Activated naive CD8-positive, alpha-beta T cell treated with anti-CD3 and anti-CD28 coated beads, Interleukin-2, amount 10 ng/mL, durations not matched to agents 7 days and 5 days (primary cell): ENCODE data around the gene PLEKHA5. TPM values are rescaled to one million over a fixed set of nuclear protein-coding genes. Genes with fewer than 3 reads are reported as not detected.

Source experiments
- ATAC-seq: fragments of 150-1000 bp; cut with Tn5 transposase; one replicate; pipeline ENCODE4 v1.10.0; 2021; ENCODE audit warnings: low read depth, moderate library complexity
- POLR2A ChIA-PET: fragments of 350-600 bp; sonication (Branson Sonifier 250); formaldehyde crosslinking; loops from one replicate; lab custom pipeline; 2021; ENCODE audit warnings: antibody characterized with exemption; lab: Charles Lee
- DNase-seq: peaks from one replicate; pipeline ENCODE4 v3.0.0; 2021
- H3K27ac Mint-ChIP-seq: one replicate; pipeline ENCODE4 v1.8.0; 2022; ENCODE audit warnings: mild to moderate bottlenecking, mixed read lengths
- H3K27me3 Mint-ChIP-seq: one replicate; pipeline ENCODE4 v1.8.0; 2022; ENCODE audit warnings: mild to moderate bottlenecking, moderate library complexity, mixed read lengths
- H3K36me3 Mint-ChIP-seq: one replicate; pipeline ENCODE4 v1.8.0; 2021; ENCODE audit warnings: mild to moderate bottlenecking, mixed read lengths
- H3K4me1 Mint-ChIP-seq: one replicate; pipeline ENCODE4 v1.8.0; 2021; ENCODE audit warnings: mixed read lengths
- H3K4me3 Mint-ChIP-seq: one replicate; pipeline ENCODE4 v1.8.0; 2022; ENCODE audit warnings: mild to moderate bottlenecking, moderate library complexity, mixed read lengths
- H3K9me3 Mint-ChIP-seq: one replicate; pipeline ENCODE4 v1.8.0; 2021; ENCODE audit warnings: mixed read lengths
- total RNA-seq, 2 experiments: library from RNA; stranded (reverse); gene quantifications; one replicate each; pipeline ENCODE4 v1.2.3, GENCODE V29; 2021

Gene PLEKHA5
- total RNA-seq, 2 experiments from 2014 or later: 4.4 to 5.5 TPM

GRCh38 chr12:19239616-19240234 is 110.2 kb downstream of the PLEKHA5 start:
- POLR2A ChIA-PET: no interaction called here
- H3K9me3 Mint-ChIP-seq: no peaks in the 10 kb centered on the region
- ATAC-seq (no peak), DNase-seq (no peak)
- no peak overlapping the region for H3K27ac Mint-ChIP-seq
- no peak overlapping the region for H3K4me3 Mint-ChIP-seq
- no peaks in the 10 kb centered on the region for H3K36me3 Mint-ChIP-seq
- H3K27me3 Mint-ChIP-seq: no peaks in the 10 kb centered on the region
- peaks cover 12% of the 10 kb centered on the region for H3K4me1 Mint-ChIP-seq

DNA sequence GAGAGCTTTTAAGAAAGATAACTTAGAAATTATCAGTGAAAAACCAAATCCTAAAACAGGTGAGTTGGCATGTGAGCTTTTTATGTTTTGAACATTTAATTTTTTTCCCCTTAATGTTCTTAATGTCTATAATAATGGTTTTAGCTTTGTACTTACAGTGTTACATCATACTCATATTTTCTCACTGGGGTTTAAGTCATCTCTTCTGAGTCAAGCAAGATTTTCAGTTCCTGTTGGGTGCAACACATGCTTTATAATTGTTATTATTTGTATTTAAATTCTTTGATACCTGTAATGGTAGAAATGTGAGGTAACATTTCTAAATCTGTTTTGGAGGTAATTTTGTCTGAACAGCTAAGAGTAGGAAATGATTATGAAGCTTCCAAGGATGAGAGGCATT is 113.0 kb downstream of the PLEKHA5 start:
- POLR2A ChIA-PET: no interaction called here
- ATAC-seq: no peak
- Mint-ChIP-seq H3K4me3 (no peak overlapping the region), H3K9me3 (no peaks in the 10 kb centered on the region), H3K27ac (no peak overlapping the region), H3K27me3 (no peaks in the 10 kb centered on the region), H3K36me3 (no peaks in the 10 kb centered on the region), H3K4me1 (peaks cover 6% of the 10 kb centered on the region)
- DNase-seq: no peak

GRCh38 chr12:19243551-19243950 is 114.0 kb downstream of the PLEKHA5 start:
- POLR2A ChIA-PET: no interaction called here

DNA sequence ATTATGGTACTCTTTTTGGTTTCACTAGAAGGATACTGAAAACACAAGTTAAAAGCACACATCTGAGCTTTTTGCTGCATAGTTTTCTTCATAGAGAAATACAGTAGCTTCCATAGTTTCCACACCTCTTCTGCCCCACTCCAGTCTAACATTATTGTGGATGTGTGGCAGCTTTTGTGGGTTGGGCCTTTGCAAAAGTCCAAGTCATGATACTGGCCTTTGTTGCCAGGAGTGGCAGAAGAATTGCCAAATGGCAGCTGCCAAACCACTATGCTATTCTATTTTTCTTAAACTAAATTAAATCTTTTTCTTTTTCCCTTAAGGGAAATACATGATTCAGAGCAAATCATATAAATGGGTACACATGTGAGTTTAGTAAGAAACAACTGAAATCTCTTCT is 114.8 kb downstream of the PLEKHA5 start:
- POLR2A ChIA-PET: no interaction called here
- H3K27me3 Mint-ChIP-seq: no peaks in the 10 kb centered on the region
- no peak overlapping the region for H3K27ac Mint-ChIP-seq
- ATAC-seq (no peak), DNase-seq (no peak)
- H3K36me3 Mint-ChIP-seq: no peaks in the 10 kb centered on the region
- H3K9me3 Mint-ChIP-seq: no peaks in the 10 kb centered on the region
- no peak overlapping the region for H3K4me3 Mint-ChIP-seq
- H3K4me1 Mint-ChIP-seq: peaks cover 6% of the 10 kb centered on the region

More at GRCh38 chr12:19243551-19243950, 114.0 kb downstream of the PLEKHA5 start:
- ATAC-seq (no peak), DNase-seq (no peak)
- H3K36me3 Mint-ChIP-seq: no peaks in the 10 kb centered on the region
- no peak overlapping the region for H3K27ac Mint-ChIP-seq
- no peak overlapping the region for H3K4me3 Mint-ChIP-seq
- no peaks in the 10 kb centered on the region for H3K27me3 Mint-ChIP-seq
- H3K9me3 Mint-ChIP-seq: no peaks in the 10 kb centered on the region
- peaks cover 6% of the 10 kb centered on the region for H3K4me1 Mint-ChIP-seq

- Mint-ChIP-seq H3K27ac (no peak overlapping the region), H3K4me3 (no peak overlapping the region), H3K4me1 (peaks cover 6% of the 10 kb centered on the region), H3K27me3 (no peaks in the 10 kb centered on the region), H3K9me3 (no peaks in the 10 kb centered on the region), H3K36me3 (no peaks in the 10 kb centered on the region)
- ATAC-seq: no peak
- POLR2A ChIA-PET: no interaction called here
- DNase-seq: no peak
These were observed 115.6 kb downstream of the PLEKHA5 start for GRCh38 chr12:19245106-19245505.

- Mint-ChIP-seq H3K36me3 (no peaks in the 10 kb centered on the region), H3K4me1 (peaks cover 6% of the 10 kb centered on the region), H3K9me3 (no peaks in the 10 kb centered on the region), H3K27ac (no peak overlapping the region), H3K27me3 (no peaks in the 10 kb centered on the region), H3K4me3 (no peak overlapping the region)
- no peak for ATAC-seq
- POLR2A ChIA-PET: no interaction called here
- no peak for DNase-seq
These were observed 116.1 kb downstream of the PLEKHA5 start for GRCh38 chr12:19245666-19246065.

DNA sequence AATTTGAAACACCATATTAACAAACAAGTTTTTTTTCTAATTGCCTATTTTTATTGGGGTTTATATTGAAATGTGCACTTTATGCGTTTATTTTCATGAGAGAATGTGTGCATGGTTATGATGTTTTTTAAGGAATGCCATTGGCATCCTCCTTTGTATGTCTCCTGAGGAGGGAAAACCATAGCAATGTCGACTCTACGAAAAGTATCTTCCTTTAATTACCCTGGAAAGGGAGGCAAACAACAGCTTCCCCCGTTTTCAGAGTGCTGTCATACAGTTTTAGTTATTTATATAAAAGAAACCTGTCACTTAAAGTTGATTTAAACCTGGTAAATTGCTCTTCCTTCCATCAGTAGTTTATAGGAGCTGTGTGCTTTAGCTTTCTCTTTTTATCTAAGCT is 117.4 kb downstream of the PLEKHA5 start:
- H3K4me3 Mint-ChIP-seq: no peak overlapping the region
- DNase-seq (no peak), ATAC-seq (no peak)
- no peaks in the 10 kb centered on the region for H3K36me3 Mint-ChIP-seq
- peaks cover 6% of the 10 kb centered on the region for H3K4me1 Mint-ChIP-seq
- POLR2A ChIA-PET: no interaction called here
- no peak overlapping the region for H3K27ac Mint-ChIP-seq
- H3K9me3 Mint-ChIP-seq: no peaks in the 10 kb centered on the region
- H3K27me3 Mint-ChIP-seq: no peaks in the 10 kb centered on the region

DNA sequence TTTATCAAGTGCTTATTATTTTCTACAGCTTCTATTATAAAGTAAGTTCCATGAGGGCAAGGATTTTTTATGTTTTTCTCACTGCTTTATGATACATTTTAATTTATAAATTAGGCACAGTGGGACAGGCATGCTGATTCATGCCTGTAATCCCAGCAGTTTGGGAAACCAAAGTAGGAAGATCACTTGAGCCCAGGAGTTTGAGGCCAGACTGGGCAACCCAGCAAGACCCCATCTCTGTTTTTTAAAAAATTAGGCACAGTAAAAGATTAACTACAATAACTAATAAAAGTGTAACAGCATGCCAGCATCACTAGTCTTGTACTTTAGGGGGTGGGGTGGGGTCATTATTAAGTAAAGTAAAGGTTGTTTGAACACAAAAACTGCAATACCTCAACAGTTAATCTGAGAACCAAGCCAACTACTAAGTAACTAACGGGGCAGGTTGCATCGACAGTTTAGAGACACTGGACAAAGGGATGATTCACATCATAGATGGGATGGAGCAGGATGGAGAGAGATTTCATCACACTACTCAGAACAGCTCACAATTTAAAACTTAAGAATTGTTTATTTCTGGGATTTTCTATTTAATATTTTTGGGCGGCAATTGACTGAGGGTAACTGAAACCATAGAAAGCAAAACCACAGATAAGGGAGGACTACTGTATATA is 119.5 kb downstream of the PLEKHA5 start:
- ATAC-seq: no peak
- Mint-ChIP-seq H3K36me3 (no peaks in the 10 kb centered on the region), H3K27ac (no peak overlapping the region), H3K4me3 (no peak overlapping the region), H3K4me1 (no peaks in the 10 kb centered on the region), H3K9me3 (no peaks in the 10 kb centered on the region), H3K27me3 (no peaks in the 10 kb centered on the region)
- DNase-seq: no peak
- POLR2A ChIA-PET: no interaction called here

GRCh38 chr12:19251481-19252132 is 122.1 kb downstream of the PLEKHA5 start:
- Mint-ChIP-seq H3K4me3 (no peak overlapping the region), H3K27ac (no peak overlapping the region), H3K9me3 (no peaks in the 10 kb centered on the region), H3K27me3 (no peaks in the 10 kb centered on the region), H3K4me1 (no peaks in the 10 kb centered on the region), H3K36me3 (no peaks in the 10 kb centered on the region)
- DNase-seq (no peak), ATAC-seq (no peak)
- POLR2A ChIA-PET: no interaction called here

DNA sequence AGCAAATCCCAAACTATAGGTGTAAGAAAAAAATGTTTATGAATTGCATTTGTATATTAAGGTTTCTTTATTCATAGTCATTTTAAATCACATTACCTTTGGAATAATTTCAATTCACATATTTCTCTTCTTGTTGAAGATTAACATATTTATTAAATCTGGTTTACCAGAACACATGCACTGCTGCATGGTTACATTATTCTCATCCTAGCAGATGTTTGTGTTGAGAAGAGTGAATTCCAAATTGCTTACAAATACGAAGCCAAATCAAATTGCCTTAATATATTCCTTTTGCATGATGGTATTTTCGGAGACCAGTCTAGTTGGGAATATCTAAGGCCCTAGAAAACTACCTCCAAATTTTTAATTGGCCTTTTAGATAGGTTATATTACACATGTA is 130.6 kb downstream of the PLEKHA5 start:
- Mint-ChIP-seq H3K4me1 (no peaks in the 10 kb centered on the region), H3K36me3 (no peaks in the 10 kb centered on the region), H3K4me3 (no peak overlapping the region), H3K27me3 (no peaks in the 10 kb centered on the region), H3K9me3 (no peaks in the 10 kb centered on the region), H3K27ac (no peak overlapping the region)
- DNase-seq: no peak
- no peak for ATAC-seq
- POLR2A ChIA-PET: no interaction called here

DNA sequence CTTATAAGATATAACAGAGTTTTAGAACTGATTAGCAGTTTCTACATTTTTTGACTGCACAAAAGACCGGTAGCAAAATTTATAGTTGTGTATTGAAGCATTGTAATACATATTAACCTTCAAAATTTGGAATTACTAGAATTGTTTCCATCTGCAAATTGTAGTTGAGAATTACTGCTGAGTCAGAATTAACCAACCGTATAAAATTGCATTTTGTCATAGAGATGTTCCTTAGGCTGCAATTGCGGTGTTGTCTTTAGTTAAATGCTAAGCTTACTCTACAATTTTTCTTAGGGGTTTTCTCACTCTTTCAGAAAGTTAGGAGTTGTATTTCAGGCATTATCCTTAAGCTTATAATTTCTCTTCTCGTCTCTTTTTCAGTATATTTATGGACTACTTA is 132.2 kb downstream of the PLEKHA5 start:
- Mint-ChIP-seq H3K27me3 (no peaks in the 10 kb centered on the region), H3K4me3 (no peak overlapping the region), H3K27ac (no peak overlapping the region), H3K4me1 (no peaks in the 10 kb centered on the region), H3K9me3 (no peaks in the 10 kb centered on the region), H3K36me3 (no peaks in the 10 kb centered on the region)
- DNase-seq: no peak
- ATAC-seq: no peak
- POLR2A ChIA-PET: no interaction called here

DNA sequence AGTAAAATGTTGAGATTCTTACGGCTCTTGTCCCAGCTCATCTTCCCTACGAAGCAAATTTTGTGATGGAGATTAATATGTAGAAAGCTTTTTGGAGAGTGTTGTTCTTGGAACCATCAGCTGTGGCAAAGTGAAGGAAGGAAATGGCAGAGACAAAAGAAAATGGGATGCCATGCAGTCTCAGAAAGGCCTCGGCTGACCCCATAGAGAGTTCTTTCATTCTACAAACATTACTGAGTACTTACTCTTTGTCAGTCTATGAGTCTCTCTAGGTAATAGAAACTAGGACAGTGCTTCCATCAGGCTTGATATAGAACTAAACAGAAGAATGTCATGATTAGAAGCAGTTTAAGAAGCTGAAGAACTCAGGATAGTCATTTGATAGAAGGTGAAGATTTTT is 134.1 kb downstream of the PLEKHA5 start:
- ATAC-seq: no peak
- POLR2A ChIA-PET: no interaction called here
- Mint-ChIP-seq H3K36me3 (no peaks in the 10 kb centered on the region), H3K9me3 (no peaks in the 10 kb centered on the region), H3K4me3 (no peak overlapping the region), H3K27me3 (no peaks in the 10 kb centered on the region), H3K4me1 (no peaks in the 10 kb centered on the region), H3K27ac (no peak overlapping the region)
- DNase-seq: no peak

DNA sequence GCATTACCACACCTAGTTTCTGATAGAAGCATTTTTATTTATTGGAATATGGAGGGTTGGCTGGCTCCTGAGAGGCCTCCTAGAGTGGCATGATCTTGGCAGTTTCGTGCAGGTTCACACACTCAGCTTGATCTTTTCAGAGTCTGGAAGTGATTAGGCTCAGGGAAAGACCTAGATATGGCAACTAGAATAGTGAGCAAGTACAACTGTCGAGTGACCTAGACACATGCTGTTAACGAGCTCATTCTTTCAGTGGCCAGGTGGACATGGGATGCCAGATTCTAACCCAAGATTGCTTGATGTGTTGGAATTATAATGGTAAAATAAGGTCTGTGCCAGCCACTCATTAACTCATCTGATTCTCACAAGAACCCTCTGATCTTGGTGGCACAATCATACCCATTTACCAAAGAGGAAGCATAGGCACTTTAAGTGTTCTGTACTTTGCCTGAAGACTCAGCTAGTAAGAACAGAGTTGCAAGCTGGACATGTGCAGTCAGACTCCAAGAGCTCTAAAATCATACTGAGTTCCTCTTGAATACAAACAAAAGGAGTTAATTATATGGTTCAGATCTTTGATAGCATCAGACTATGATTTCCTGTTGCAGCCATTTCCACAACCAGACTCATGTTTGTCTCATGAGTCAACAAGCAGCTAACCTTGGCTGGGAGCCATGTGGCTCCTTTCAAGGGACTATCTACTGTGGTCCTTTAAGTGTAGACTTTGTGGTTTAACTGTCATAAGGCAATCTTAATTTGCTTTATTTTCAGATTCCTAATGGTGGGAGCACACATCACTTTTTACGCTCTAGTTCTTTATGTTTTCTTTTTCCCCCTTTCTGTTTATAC is 144.2 kb downstream of the PLEKHA5 start:
- no peaks in the 10 kb centered on the region for H3K27me3 Mint-ChIP-seq
- DNase-seq (no peak), ATAC-seq (peak; percentile 94)
- POLR2A ChIA-PET: no interaction called here
- no peaks in the 10 kb centered on the region for H3K9me3 Mint-ChIP-seq
- peaks cover 9% of the 10 kb centered on the region for H3K36me3 Mint-ChIP-seq
- peak overlapping the region; percentile 47 for H3K27ac Mint-ChIP-seq
- H3K4me1 Mint-ChIP-seq: peaks cover 13% of the 10 kb centered on the region
- peak overlapping the region; percentile 29 for H3K4me3 Mint-ChIP-seq
